HG03457 (cell line): Measurements from ENCODE around the gene DNMT1.

Experiments
- ATAC-seq: cut with Tn5 transposase; IDR thresholded peaks from one replicate; pipeline ENCODE4 v1.9.1; 2021; ENCODE audit warnings: moderate number of reproducible peaks; ENCODE audit not compliant: unreplicated experiment

DNMT1 gene

DNA sequence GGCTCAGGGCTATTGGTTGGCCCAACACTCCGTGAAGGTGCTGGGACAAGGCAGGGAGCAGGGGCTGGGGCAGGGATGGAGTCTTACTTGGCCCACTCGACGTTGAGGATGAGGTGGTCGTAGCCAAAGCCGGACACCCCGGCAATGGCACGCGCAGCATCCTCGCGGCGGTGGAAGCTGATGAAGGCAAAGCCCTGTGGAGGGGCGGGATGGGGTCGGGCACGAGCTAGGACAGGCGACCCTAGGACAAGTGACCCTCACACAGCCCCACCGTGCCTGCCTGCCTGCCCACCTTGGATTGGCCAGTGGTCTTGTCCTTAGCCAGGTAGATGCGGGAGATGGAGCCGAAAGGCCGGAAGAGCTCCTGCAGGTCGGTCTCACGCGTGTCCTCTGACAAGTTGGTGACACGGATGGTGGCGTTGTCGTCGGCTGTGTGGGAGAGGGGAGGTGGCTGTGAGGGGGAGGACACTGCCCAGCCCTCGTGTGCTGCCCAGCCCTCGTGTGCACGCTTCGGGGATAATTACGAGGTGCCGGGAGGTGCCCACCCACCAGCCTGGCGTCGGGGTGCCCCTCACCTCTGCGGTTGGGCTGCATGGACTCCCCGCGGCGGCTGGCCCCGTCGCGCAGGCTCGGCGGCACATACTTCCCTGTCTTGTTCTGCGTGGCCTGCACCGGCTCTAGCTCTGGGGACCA is 79.2 kb downstream of the DNMT1 start:
- no peak for ATAC-seq

DNA sequence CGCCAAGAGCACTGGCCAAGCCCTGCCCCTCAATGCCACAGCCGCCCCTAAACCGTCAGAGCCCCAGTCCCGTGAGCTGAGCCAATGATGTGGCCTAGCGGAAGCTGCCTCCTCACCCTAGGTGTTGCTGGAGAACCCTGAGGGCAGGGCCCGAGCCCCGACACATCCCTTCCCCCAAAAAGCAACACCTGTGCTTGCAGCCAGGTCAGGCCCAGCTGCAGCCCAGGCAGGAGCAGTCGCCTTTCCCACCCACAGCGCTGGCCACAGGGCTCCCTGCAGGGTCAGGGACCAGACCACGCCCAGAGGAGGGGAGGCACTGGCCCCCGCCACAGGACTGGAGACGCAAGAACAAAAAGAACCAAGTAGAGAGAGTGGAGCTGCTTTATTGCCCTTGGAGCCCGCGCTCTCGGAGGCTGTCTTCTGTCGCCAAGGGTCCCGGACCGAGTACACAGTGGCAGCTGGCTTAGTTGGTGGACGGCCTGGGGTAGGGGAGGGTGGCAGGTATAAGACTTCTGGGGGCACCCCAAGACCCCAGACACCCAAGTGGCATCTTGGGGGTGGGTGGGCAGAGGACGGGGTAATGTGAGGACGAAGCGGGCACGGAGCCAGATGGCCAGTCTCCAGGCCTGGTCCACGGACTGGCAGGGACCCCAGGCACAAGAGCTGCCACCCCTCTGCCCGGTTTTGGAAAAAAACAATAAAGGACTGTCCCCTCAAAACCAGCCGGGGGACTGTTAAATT is 79.9 kb downstream of the DNMT1 start:
- no peak for ATAC-seq

DNA sequence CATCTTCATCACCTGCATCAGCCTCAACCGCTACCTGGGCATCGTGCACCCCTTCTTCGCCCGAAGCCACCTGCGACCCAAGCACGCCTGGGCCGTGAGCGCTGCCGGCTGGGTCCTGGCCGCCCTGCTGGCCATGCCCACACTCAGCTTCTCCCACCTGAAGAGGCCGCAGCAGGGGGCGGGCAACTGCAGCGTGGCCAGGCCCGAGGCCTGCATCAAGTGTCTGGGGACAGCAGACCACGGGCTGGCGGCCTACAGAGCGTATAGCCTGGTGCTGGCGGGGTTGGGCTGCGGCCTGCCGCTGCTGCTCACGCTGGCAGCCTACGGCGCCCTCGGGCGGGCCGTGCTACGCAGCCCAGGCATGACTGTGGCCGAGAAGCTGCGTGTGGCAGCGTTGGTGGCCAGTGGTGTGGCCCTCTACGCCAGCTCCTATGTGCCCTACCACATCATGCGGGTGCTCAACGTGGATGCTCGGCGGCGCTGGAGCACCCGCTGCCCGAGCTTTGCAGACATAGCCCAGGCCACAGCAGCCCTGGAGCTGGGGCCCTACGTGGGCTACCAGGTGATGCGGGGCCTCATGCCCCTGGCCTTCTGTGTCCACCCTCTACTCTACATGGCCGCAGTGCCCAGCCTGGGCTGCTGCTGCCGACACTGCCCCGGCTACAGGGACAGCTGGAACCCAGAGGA is 80.6 kb downstream of the DNMT1 start:
- no peak for ATAC-seq

GRCh38 chr19:10113592-10113963 is 81.2 kb downstream of the DNMT1 start:
- ATAC-seq: no peak

DNA sequence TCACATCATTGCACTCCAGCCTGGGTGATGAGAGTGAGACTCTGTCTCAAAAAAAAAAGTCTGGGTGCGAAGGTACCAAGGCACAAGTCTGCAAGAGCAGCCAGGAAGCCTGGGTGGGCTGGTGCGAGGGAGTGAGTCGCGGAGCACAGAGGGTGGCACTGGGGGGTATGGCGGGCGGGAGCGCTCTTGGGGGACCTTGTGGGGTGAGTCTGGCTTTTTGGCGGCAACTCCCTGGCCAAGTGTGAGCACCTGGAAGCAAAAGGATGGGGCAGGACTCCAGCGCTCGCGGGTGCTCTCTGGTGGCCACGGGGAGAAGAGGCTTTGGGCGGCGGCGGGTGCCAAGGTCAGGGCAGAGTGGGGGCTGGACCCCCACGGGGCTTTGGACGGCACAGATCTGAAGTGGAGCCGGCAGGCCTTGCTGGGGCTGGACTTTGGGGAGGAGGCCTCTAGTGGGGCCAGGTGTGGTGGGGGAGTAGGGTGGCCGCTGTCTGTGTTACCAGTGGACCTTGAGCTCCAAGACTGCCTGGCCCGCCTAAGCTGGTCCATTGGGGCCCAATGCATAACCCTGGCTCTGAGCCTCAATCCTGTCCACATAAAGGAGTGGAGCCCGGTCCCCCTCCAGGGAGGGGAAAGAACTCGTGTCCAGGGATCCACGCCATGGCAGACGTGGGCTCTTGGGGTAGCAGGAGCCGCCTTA is 81.7 kb downstream of the DNMT1 start:
- no peak for ATAC-seq

GRCh38 chr19:10112037-10112761 is 82.6 kb downstream of the DNMT1 start:
- ATAC-seq: no peak

DNA sequence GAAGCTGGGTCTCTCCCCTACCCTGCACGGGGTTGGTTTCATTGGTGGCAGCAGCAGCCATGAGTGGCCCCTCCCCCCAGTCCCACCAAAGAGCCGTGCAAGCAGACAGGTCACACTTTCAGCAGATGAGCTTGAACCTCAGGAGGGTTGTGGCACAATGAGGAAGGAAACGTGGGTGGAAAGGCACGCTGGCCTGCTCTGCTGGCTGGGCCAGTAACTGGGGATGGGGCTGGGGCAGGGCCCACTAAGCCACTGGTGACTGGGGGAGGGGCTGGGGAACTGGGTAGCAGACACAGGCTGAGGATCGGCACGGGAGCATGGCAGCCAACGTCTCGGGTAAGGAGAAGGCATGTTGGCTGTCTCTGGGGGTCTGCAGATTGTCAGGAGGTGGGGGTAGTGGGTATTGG is 83.3 kb downstream of the DNMT1 start, which contains the start of gene P2RY11:
P2RY11 (plus strand) TSS at position 289 of the 407 bp plus-strand sequence; CDS start at position 318, 29 bp downstream.
- no peak for ATAC-seq

GRCh38 chr19:10110972-10111317 is 83.8 kb downstream of the DNMT1 start:
- ATAC-seq: no peak

DNA sequence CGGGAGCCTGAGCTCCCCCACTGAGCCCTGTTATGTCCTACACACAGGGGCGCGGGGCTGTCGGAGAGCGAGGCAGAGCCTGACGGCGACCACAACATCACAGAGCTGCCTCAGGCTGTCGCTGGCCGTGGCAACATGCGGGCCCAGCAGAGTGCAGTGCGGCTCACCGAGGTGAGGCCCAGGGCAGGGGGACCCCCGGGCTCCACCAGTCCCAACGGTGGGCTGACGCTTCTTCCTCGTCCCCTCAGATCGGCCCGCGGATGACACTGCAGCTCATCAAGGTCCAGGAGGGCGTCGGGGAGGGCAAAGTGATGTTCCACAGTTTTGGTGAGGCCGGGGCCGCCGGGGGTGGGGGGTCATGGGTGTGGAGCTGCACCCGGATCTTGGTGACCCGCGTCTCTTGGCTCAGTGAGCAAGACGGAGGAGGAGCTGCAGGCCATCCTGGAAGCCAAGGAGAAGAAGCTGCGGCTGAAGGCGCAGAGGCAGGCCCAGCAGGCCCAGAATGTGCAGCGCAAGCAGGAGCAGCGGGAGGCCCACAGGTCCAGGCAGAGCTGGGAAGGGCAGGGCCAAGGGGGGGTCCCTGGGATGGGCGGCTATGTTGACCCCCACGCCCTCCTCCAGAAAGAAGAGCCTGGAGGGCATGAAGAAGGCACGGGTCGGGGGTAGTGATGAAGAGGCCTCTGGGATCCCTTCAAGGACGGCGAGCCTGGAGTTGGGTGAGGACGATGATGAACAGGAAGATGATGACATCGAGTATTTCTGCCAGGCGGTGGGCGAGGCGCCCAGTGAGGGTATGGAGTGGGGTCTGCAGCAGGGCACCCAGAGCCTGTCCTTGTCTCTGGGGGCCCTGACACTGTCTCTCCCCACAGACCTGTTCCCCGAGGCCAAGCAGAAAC is 84.4 kb downstream of the DNMT1 start:
- ATAC-seq: no peak

GRCh38 chr19:10109528-10109927 is 85.2 kb downstream of the DNMT1 start:
- no peak for ATAC-seq

DNA sequence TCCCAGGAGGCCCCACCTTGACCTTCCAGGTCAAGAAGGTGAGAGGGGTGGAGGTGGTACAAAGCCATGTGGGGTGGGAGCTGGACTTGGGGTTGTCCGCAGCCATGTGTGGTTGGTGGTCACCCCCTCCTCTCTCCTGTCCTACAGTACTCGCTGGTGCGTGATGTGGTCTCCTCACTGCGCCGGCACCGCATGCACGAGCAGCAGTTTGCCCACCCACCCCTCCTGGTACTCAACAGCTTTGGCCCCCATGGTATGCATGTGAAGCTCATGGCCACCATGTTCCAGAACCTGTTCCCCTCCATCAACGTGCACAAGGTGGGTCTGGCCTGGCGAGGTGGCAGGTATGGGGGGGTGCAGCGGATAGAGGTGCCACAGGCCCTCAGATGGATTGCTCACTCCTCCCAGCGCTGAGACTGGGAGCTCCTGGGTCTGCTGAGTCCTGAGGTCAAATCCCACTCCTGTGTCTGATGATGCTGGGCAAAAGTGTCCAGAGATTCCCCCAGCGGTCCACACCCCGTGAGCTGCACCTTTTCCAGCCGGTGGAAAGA is 86.9 kb downstream of the DNMT1 start:
- ATAC-seq: no peak

DNA sequence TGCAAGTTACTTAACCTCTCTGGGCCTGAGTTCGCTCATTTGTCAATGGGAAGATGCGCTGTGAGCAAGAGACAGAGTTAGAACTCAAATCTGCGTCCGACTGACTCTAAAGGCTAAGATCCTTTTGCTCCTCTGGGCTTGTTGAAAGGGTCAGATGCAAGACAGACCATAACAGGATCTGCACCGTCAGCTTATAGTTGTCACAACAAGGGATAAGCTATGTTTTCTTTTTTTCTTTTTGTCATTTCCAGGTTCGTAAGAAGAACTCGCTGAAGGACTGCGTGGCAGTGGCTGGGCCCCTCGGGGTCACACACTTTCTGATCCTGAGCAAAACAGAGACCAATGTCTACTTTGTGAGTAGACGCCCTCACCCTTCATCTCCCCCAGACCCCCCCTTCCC is 87.5 kb downstream of the DNMT1 start:
- ATAC-seq: no peak

GRCh38 chr19:10106100-10106936 is 88.4 kb downstream of the DNMT1 start, which contains the start of gene PPAN:
Gene PPAN (plus strand): TSS chr19:10106362. CDS start chr19:10106395, 33 bp downstream.
- ATAC-seq: peak; percentile 40

DNA sequence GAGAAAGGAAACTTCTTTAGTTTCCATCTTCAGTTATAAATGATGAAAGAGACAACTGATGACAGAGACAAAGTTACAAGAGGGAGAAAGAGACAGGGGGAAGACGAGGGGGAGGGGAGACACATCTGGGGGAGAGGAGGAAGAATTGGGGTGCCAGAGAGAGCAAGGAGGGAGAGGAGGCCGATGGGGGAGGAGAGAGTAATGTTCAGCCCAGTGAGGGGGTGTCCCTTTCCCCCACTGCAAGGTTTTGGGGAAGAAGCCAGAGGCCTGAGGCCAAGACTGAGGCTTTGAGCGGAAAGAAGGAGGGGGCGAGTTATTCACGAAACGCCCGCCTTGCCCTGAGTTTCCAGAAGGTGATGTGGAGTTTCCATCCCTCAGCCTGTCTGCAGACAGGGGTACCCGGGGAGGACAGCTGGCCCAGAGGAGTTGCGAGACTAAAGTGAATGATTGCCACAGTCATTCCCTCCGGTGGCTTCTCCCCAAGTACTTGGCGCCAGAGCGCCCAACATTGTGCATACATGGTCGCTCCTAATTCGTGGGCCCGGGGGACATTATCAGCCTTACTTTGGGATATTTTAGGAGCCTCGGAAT is 89.1 kb downstream of the DNMT1 start:
- peak; percentile 20 for ATAC-seq

DNA sequence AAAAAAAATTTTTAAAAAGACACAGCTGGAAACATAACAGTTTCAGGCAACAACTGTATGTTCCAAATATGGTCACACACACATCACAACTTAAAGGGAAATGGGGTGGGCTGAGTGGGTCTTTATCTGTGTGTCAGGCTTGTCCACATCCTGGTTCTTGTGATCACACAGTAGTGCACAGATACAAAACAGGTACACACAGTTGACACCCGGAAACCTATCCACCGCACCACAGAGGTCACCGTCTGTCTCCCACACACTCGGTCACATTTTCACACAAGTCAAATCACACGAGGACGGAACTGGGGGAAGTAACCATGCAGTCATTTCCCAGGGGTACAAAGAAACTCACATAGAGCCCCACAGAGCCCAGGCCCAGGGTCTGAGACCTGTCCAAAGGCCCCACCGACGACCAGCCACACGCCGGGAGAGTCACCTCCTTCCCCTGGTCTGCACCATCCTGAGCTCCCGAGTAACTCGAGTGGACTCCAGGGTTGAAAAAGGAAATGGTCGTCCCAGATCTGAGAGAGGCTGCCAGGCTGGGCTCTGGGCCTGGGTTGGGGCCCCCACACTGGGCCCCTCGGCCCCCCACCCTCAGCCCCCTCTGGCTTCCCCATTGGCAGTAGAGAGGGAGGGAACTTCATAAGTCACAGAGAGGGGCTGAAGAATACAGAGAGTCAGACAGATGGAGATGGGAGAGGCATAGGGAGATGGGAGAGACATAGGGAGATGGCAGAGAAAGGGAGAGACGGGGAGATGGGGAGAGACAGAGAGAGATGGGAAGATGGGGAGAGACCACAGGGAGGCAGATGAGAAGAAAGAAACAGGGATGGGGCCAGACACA is 89.9 kb downstream of the DNMT1 start:
- ATAC-seq: peak; percentile 37

DNA sequence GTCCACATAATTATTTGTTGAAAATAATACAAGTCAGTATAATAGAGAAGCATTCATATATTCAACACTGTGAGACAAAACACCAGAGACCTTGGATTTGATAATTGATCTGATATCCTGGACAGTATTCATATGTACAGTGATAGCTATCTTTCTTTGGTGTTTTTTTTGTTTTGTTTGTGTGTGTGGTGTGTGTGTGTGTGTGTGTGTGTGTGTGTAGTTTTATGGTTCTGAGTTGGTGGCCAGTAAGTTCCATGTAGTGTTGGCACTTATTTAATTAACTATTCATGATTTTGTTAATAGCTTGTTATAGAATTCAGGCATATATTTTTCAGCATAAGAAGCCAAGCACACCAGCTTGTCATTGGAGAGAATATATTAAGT is 90.6 kb downstream of the DNMT1 start:
- no peak for ATAC-seq

- no peak for ATAC-seq
These were observed 91.9 kb downstream of the DNMT1 start for GRCh38 chr19:10102787-10103236.
